H1 (cell line): Measurements from ENCODE around the gene IL18RAP.

Experiments
- BCL11A ChIP-seq, 2 experiments: IDR thresholded peaks; one replicate each; pipeline ENCODE4 v1.6.1; 2011; ENCODE audit warnings: low read depth in 2 of 2, low read length in 2 of 2, mild to moderate bottlenecking in 2 of 2
- CEBPB ChIP-seq: IDR thresholded peaks from 2 replicates; pipeline ENCODE4 v1.6.1; 2012; ENCODE audit warnings: low read depth, low read length
- CTCF ChIP-seq, 3 experiments: IDR thresholded peaks; 1 replicate in 2 of 3; 2 replicates in 1 of 3; pipeline versions ENCODE4 v1.5.1 to v1.6.1; 2011; ENCODE audit warnings: low read length in 3 of 3, mild to moderate bottlenecking in 3 of 3, inconsistent platforms in 2 of 3, low read depth in 1 of 3, moderate library complexity in 1 of 3; ENCODE audit not compliant: insufficient read depth in 1 of 3; ENCODE audit errors: control extremely low read depth in 1 of 3
- EP300 ChIP-seq, 2 experiments: IDR thresholded peaks; 1 replicate in 1 of 2; 2 replicates in 1 of 2; pipeline ENCODE4 v1.6.1; 2011 to 2012; ENCODE audit warnings: low read depth in 2 of 2, low read length in 2 of 2, mild to moderate bottlenecking in 2 of 2, borderline replicate concordance in 1 of 2, inconsistent platforms in 1 of 2, moderate library complexity in 1 of 2
- GABPA ChIP-seq: IDR thresholded peaks from 2 replicates; pipeline ENCODE4 v1.6.1; 2011; ENCODE audit warnings: mild to moderate bottlenecking, low read length, moderate library complexity, borderline replicate concordance; ENCODE audit not compliant: insufficient read depth
- HDAC2 ChIP-seq, 2 experiments: fragments of 300-600 bp in 1 of 2; sonication (generic) in 1 of 2; IDR thresholded peaks; 2 replicates each; pipeline ENCODE4 v1.6.1; 2011 to 2012; ENCODE audit warnings: low read depth in 2 of 2, low read length in 2 of 2, mild to moderate bottlenecking in 2 of 2, moderate library complexity in 2 of 2, borderline replicate concordance in 1 of 2, inconsistent platforms in 1 of 2
- JUND ChIP-seq: IDR thresholded peaks from 2 replicates; pipeline ENCODE4 v1.6.1; 2011; ENCODE audit warnings: mild to moderate bottlenecking, improper control_type of control experiment, low read length
- KDM5A ChIP-seq: fragments of 200-600 bp; IDR thresholded peaks from 2 replicates; pipeline ENCODE4 v1.7.1; 2012; ENCODE audit warnings: mild to moderate bottlenecking, low read length, inconsistent platforms, mixed read lengths
- MAX ChIP-seq: IDR thresholded peaks from 2 replicates; pipeline ENCODE4 v1.6.1; 2012; ENCODE audit warnings: inconsistent platforms
- PHF8 ChIP-seq: fragments of 200-600 bp; sonication (generic); conservative IDR thresholded peaks from 2 replicates; pipeline ENCODE4 v1.7.1; 2012; ENCODE audit warnings: low read depth, mild to moderate bottlenecking, inconsistent platforms, low read length, moderate library complexity
- POLR2A ChIP-seq, 2 experiments: IDR thresholded peaks; 1 replicate in 1 of 2; 2 replicates in 1 of 2; pipeline ENCODE4 v1.6.1; 2011; ENCODE audit warnings: low read depth in 2 of 2, low read length in 2 of 2, mild to moderate bottlenecking in 2 of 2; ENCODE audit errors: control extremely low read depth in 1 of 2
- RAD21 ChIP-seq, 2 experiments: IDR thresholded peaks in 1 of 2; conservative IDR thresholded peaks in 1 of 2; 2 replicates each; pipeline ENCODE4 v1.6.1; 2011; ENCODE audit warnings: low read depth in 2 of 2, low read length in 2 of 2, improper control_type of control experiment in 1 of 2, inconsistent platforms in 1 of 2, mild to moderate bottlenecking in 1 of 2, moderate library complexity in 1 of 2
- SRF ChIP-seq: IDR thresholded peaks from 2 replicates; pipeline ENCODE4 v1.6.1; 2011; ENCODE audit warnings: mild to moderate bottlenecking, low read depth, low read length, moderate library complexity
- TAF1 ChIP-seq: IDR thresholded peaks from 2 replicates; pipeline ENCODE4 v1.6.1; 2011; ENCODE audit warnings: mild to moderate bottlenecking, low read depth, low read length

GRCh38 chr2:102383722-102384121 lies 39.2 kb upstream of the IL18RAP start:
- no peak for TF ChIP-seq RAD21 (IDR thresholded peaks at IDR 0.05 in 1 of 2, conservative IDR thresholded peaks at IDR 0.05 in 1 of 2; ENCODE audit: low read depth in 2 of 2, low read length in 2 of 2)
- TF ChIP-seq CEBPB, result no peak
- TF ChIP-seq CTCF (IDR thresholded peaks at IDR 0.05; ENCODE audit: control extremely low read depth in 1 of 3, insufficient read depth in 1 of 3, low read depth in 1 of 3, low read length in 3 of 3), result no peak
- TF ChIP-seq KDM5A, result no peak
- TF ChIP-seq JUND, result no peak
- no peak for TF ChIP-seq POLR2A (IDR thresholded peaks at IDR 0.05; ENCODE audit: control extremely low read depth in 1 of 2, low read depth in 2 of 2, low read length in 2 of 2)
- no peak for TF ChIP-seq MAX
- TF ChIP-seq GABPA, result no peak
- TF ChIP-seq BCL11A (IDR thresholded peaks at IDR 0.05; ENCODE audit: low read depth in 2 of 2, low read length in 2 of 2), result no peak
- no peak for TF ChIP-seq TAF1
- no peak for TF ChIP-seq HDAC2 (IDR thresholded peaks at IDR 0.05; ENCODE audit: borderline replicate concordance in 1 of 2, low read depth in 2 of 2, low read length in 2 of 2)
- TF ChIP-seq EP300 (IDR thresholded peaks at IDR 0.05; ENCODE audit: borderline replicate concordance in 1 of 2, low read depth in 2 of 2, low read length in 2 of 2), result no peak
- no peak for TF ChIP-seq SRF
- no peak for TF ChIP-seq PHF8
